HepG2 (cell line): Measurements from ENCODE around the gene EBF4. TPM values are rescaled to one million over a fixed set of nuclear protein-coding genes. Genes with fewer than 3 reads are reported as not detected.
A peak's percentile ranks its signal among the peaks of the same experiment; 100 is the strongest.

ENCODE experiments used
- AFF4 ChIP-seq: sonication (generic); formaldehyde crosslinking; IDR thresholded peaks from 2 replicates; pipeline ENCODE4 v1.4.0; 2020; ENCODE audit warnings: missing genetic modification reagents
- GABPA ChIP-seq, 2 experiments: IDR thresholded peaks; 2 replicates each; pipeline ENCODE4 v1.6.1; 2011 to 2016; ENCODE audit warnings: low read depth in 2 of 2, low read length in 1 of 2, missing biosample characterization in 1 of 2, missing genetic modification characterization in 1 of 2
- GATAD2A ChIP-seq: IDR thresholded peaks from 2 replicates; pipeline ENCODE4 v1.6.1; 2016
- GLMP ChIP-seq: sonication (generic); formaldehyde crosslinking; IDR thresholded peaks from 2 replicates; pipeline ENCODE4 v1.9.0; 2021; ENCODE audit warnings: missing genetic modification reagents, mild to moderate bottlenecking, borderline replicate concordance
- MTF2 ChIP-seq: sonication (generic); formaldehyde crosslinking; IDR thresholded peaks from 2 replicates; pipeline ENCODE4 v1.5.0; 2020; ENCODE audit warnings: missing genetic modification reagents, borderline replicate concordance
- MXI1 ChIP-seq: IDR thresholded peaks from 3 replicates; pipeline ENCODE4 v1.6.1; 2012; ENCODE audit warnings: low read depth, low read length, inconsistent platforms, borderline replicate concordance
- MYNN ChIP-seq: sonication (generic); formaldehyde crosslinking; IDR thresholded peaks from 2 replicates; pipeline ENCODE4 v1.4.0; 2020; ENCODE audit warnings: mild to moderate bottlenecking, low read depth, missing genetic modification reagents
- PHB2 ChIP-seq: fragments of 450-650 bp; IDR thresholded peaks from 2 replicates; pipeline ENCODE4 v1.6.1; 2018; ENCODE audit not compliant: partially characterized antibody
- RBAK ChIP-seq: sonication (generic); formaldehyde crosslinking; IDR thresholded peaks from 2 replicates; pipeline ENCODE4 v1.5.1; 2020; ENCODE audit warnings: mild to moderate bottlenecking, missing genetic modification reagents
- THAP7 ChIP-seq: sonication (generic); formaldehyde crosslinking; IDR thresholded peaks from 2 replicates; pipeline ENCODE4 v1.8.1; 2023; ENCODE audit warnings: mild to moderate bottlenecking, missing genetic modification reagents
- ZNF205 ChIP-seq: IDR thresholded peaks from 2 replicates; pipeline ENCODE4 v1.6.1; 2018; ENCODE audit warnings: missing biosample characterization, missing genetic modification reagents
- ZNF230 ChIP-seq: sonication (generic); formaldehyde crosslinking; IDR thresholded peaks from 2 replicates; pipeline ENCODE4 v1.4.0; 2020; ENCODE audit warnings: mild to moderate bottlenecking, missing genetic modification reagents
- ZNF329 ChIP-seq: sonication (generic); formaldehyde crosslinking; IDR thresholded peaks from 2 replicates; pipeline ENCODE4 v1.9.0; 2021; ENCODE audit warnings: low read depth, mild to moderate bottlenecking, missing genetic modification reagents
- ZNF335 ChIP-seq: sonication (generic); formaldehyde crosslinking; IDR thresholded peaks from 2 replicates; pipeline ENCODE4 v1.4.0; 2020; ENCODE audit warnings: missing genetic modification reagents
- ZNF468 ChIP-seq: sonication (generic); formaldehyde crosslinking; IDR thresholded peaks from 2 replicates; pipeline ENCODE4 v1.8.0; 2022; ENCODE audit warnings: mild to moderate bottlenecking, moderate library complexity, missing genetic modification reagents
- ZNF598 ChIP-seq: sonication (generic); formaldehyde crosslinking; IDR thresholded peaks from 2 replicates; pipeline ENCODE4 v1.5.1; 2020; ENCODE audit warnings: mild to moderate bottlenecking, missing genetic modification reagents, borderline replicate concordance
- ZNF609 ChIP-seq: sonication (generic); formaldehyde crosslinking; IDR thresholded peaks from 2 replicates; pipeline ENCODE4 v1.4.0; 2020; ENCODE audit warnings: mild to moderate bottlenecking, missing genetic modification reagents, borderline replicate concordance
- ZNF781 ChIP-seq: sonication (generic); formaldehyde crosslinking; IDR thresholded peaks from 2 replicates; pipeline ENCODE4 v1.5.1; 2020; ENCODE audit warnings: borderline replicate concordance, mild to moderate bottlenecking, missing genetic modification reagents; ENCODE audit errors: not compliant biosample characterization
- polyA plus RNA-seq, 8 experiments: library from polyadenylated mRNA; depleted of rRNA in 3 of 8; stranded (reverse) in 7 of 8; unstranded in 1 of 8; fragments of >200 nt; fragmentation: Illumina TruSeq in 4 of 8; extraction: Trizol in 4 of 8; gene quantifications; 2 replicates each; pipeline versions ENCODE4 v1.2.1 to v1.2.3, GENCODE V29; 2011 to 2016; ENCODE audit warnings: low read depth in 4 of 8, missing spikeins in 1 of 8, mixed read lengths in 1 of 8; ENCODE audit not compliant: insufficient read depth in 1 of 8
- total RNA-seq, 5 experiments: library from RNA; depleted of rRNA; stranded (reverse); fragments of >200 nt; fragmentation: Illumina TruSeq; extraction: Trizol; gene quantifications; 2 replicates each; pipeline ENCODE4 v1.2.3, GENCODE V29; 2016; ENCODE audit warnings: low read depth in 1 of 5

Gene EBF4
- total and polyA plus RNA-seq, 2 of the 13 experiments (the other 11 are each of a cell fraction or from before 2014, with no cell fraction given) = 0.84 to 2.2 TPM

GRCh38 chr20:2692036-2692885, at the start of gene EBF4 (continued):
- TF ChIP-seq ZNF335 (CRISPR knock-in tag) = peak; percentile 84; the same call in 1 of the 2 replicates
- no peak for TF ChIP-seq AFF4 (CRISPR knock-in tag)
- TF ChIP-seq GABPA (IDR thresholded peaks at IDR 0.05; ENCODE audit: low read depth, low read length) = no peak; the same call in 1 of the 2 replicates
- no peak for TF ChIP-seq GABPA (CRISPR knock-in tag; IDR thresholded peaks at IDR 0.05; ENCODE audit: low read depth)
- TF ChIP-seq ZNF598 (CRISPR knock-in tag) = no peak
- TF ChIP-seq ZNF609 (CRISPR knock-in tag) = peak; percentile 17; the same call in 1 of the 2 replicates
- no peak for TF ChIP-seq PHB2
- TF ChIP-seq ZNF205 (CRISPR knock-in tag) = no peak
- peak; percentile 85; the same call in 1 of the 2 replicates for TF ChIP-seq ZNF230 (CRISPR knock-in tag)
- no peak for TF ChIP-seq MTF2
- no peak for TF ChIP-seq GLMP
- TF ChIP-seq ZNF781 (CRISPR knock-in tag) = peak; percentile 90
- no peak; the same call in 1 of the 2 replicates for TF ChIP-seq GATAD2A (CRISPR knock-in tag)
- no peak for TF ChIP-seq RBAK (CRISPR knock-in tag)
- TF ChIP-seq MXI1 = 0 out of 3 replicates have a peak, but pooled peaks have one; percentile 20
- peak; percentile 66; the same call in 1 of the 2 replicates for TF ChIP-seq MYNN (CRISPR knock-in tag)
- TF ChIP-seq ZNF329 (CRISPR knock-in tag) = 0 out of 2 replicates have a peak, but pooled peaks have one; percentile 29
- no peak for TF ChIP-seq THAP7 (CRISPR knock-in tag)
- TF ChIP-seq ZNF468 = peak; percentile 92
